ENCODE measurements around the gene LEAP2. TPM values are rescaled to one million over a fixed set of nuclear protein-coding genes. Genes with fewer than 3 reads are reported as not detected.

LEAP2 gene
- total RNA-seq, 1 donor = 0.81 TPM

Small RNAs within 50 kb of the gene (small RNA-seq; reads per million reads assigned to genes)
- not detected for gene RNA5SP192

Other genes with a start within 250 kb of the LEAP2 start
- gene IL13, start 215.5 kb upstream of the LEAP2 start, total RNA-seq = under 0.01 TPM
- not detected for gene IL4, start 199.7 kb upstream of the LEAP2 start, total RNA-seq
- gene KIF3A, start 136.1 kb upstream of the LEAP2 start, total RNA-seq = 1.1 TPM
- 0.27 TPM for gene CCNI2, start 126.2 kb upstream of the LEAP2 start, total RNA-seq
- 5.4 TPM for gene SEPTIN8, start 96.4 kb upstream of the LEAP2 start, total RNA-seq
- gene SOWAHA, start 60.4 kb upstream of the LEAP2 start, total RNA-seq = not detected
- 0.54 TPM for gene SHROOM1, start 43.0 kb upstream of the LEAP2 start, total RNA-seq
- gene GDF9, start 7.2 kb upstream of the LEAP2 start, total RNA-seq = 0.54 TPM
- gene UQCRQ, start 7.0 kb upstream of the LEAP2 start, total RNA-seq = 81.6 TPM
- 28.8 TPM for gene AFF4, start 90.0 kb downstream of the LEAP2 start, total RNA-seq
- gene ZCCHC10, start 152.9 kb downstream of the LEAP2 start, total RNA-seq = 9.2 TPM
- 22.9 TPM for gene HSPA4, start 178.3 kb downstream of the LEAP2 start, total RNA-seq

All from hematopoietic multipotent progenitor cell (in vitro differentiated cells).